Activated CD4-positive, alpha-beta memory T cell treated with anti-CD3 and anti-CD28 coated beads for 36 hours (primary cell): Measurements from ENCODE around the gene ACYP2. TPM values are rescaled to one million over a fixed set of nuclear protein-coding genes. Genes with fewer than 3 reads are reported as not detected.
A peak's percentile ranks its signal among the peaks of the same experiment; 100 is the strongest.

ENCODE experiments used
- CTCF ChIA-PET: fragments of 350-600 bp; sonication (Branson Sonifier 250); formaldehyde crosslinking; loops from one replicate; lab custom pipeline; 2021; ENCODE audit warnings: antibody characterized with exemption, inconsistent platforms; lab: Charles Lee
- POLR2A ChIA-PET: fragments of 350-600 bp; sonication (Branson Sonifier 250); formaldehyde crosslinking; loops from one replicate; lab custom pipeline; 2021; ENCODE audit warnings: antibody characterized with exemption; lab: Charles Lee
- DNase-seq: peaks from one replicate; pipeline ENCODE4 v3.0.0-alpha.2; 2020
- H3K27ac Mint-ChIP-seq: one replicate; pipeline ENCODE4 v1.8.0; 2021; ENCODE audit warnings: mixed read lengths
- H3K27me3 Mint-ChIP-seq: one replicate; pipeline ENCODE4 v1.8.0; 2021; ENCODE audit warnings: mixed read lengths
- H3K36me3 Mint-ChIP-seq: one replicate; pipeline ENCODE4 v1.8.0; 2021; ENCODE audit warnings: mixed read lengths
- H3K4me1 Mint-ChIP-seq: one replicate; pipeline ENCODE4 v1.8.0; 2021; ENCODE audit warnings: low read depth, mixed read lengths
- H3K4me3 Mint-ChIP-seq: one replicate; pipeline ENCODE4 v1.8.0; 2021; ENCODE audit warnings: mild to moderate bottlenecking, mixed read lengths
- H3K9me3 Mint-ChIP-seq: one replicate; pipeline ENCODE4 v1.8.0; 2021; ENCODE audit warnings: mixed read lengths
- intact Hi-C: fragments of 100-400 bp; cut with micrococcal nuclease; formaldehyde crosslinking; loops from one replicate; pipeline ENCODE4 v1.15.1; 2023
- total RNA-seq, 2 experiments: library from RNA; stranded (reverse); gene quantifications; one replicate each; pipeline ENCODE4 v1.2.3, GENCODE V29; 2021

Gene ACYP2
- total RNA-seq, 2 experiments from 2014 or later = 5.6 to 6.4 TPM

DNA sequence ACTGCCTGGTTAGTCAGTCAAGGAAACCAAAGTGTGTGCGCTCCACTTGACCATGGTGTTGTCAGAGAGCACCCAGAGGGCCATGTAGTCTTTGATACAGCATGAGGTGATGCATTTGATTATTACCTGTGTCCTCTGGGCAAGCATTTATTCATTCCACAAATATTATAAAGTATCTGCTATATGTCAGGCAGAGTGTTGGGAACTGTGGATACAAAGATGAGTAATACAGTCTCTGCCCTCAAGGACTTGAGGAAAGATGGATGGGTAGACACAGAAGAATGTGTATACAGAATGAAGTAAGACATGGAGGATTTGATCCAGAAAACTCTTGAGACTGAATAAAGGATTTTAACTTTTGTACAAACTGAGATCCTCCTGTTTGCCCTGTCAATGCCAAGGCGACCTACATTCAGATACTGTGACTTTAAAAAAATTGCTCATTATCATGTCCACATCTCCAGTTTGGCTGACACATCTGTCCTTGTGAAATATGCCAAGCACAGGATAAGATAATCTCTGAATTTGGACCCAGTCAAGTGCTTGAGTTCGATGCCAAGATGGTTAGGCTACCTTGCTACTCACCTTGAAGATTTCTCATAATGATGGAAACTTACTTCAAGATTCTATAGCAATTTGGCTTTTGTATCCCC lies 50.8 kb downstream of the ACYP2 start:
- H3K27me3 Mint-ChIP-seq = no peaks in the 10 kb centered on the region
- intact Hi-C loops = no loop called here
- no peak overlapping the region for H3K27ac Mint-ChIP-seq
- no peaks in the 10 kb centered on the region for H3K4me1 Mint-ChIP-seq
- no peak overlapping the region for H3K4me3 Mint-ChIP-seq
- peaks cover 4% of the 10 kb centered on the region for H3K36me3 Mint-ChIP-seq
- POLR2A ChIA-PET = no interaction called here
- CTCF ChIA-PET = no interaction called here
- no peaks in the 10 kb centered on the region for H3K9me3 Mint-ChIP-seq
- no peak for DNase-seq

DNA sequence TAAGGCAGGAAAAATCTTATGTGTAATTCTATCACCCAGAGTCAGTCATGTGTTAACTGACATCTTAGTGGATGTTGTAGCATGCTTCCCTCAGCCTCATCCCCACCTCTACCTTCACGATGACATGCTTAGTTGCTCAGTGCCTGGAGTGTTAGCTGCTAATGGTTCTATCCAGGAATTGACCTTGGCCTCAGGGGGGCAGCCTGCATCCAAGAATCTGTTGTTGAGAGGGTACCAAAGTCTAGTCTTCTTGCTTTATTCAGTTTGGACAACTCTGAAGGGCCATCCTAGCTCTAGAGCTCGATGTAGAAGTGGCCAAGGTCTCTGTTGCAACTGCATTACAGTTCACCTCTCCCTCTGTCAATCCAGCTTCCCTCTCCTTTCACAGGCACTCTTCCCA lies 61.2 kb downstream of the ACYP2 start:
- POLR2A ChIA-PET = no interaction called here
- no peaks in the 10 kb centered on the region for H3K4me1 Mint-ChIP-seq
- intact Hi-C loops = no loop called here
- no peak overlapping the region for H3K27ac Mint-ChIP-seq
- H3K9me3 Mint-ChIP-seq = no peaks in the 10 kb centered on the region
- peak; percentile 22 for DNase-seq
- no peak overlapping the region for H3K4me3 Mint-ChIP-seq
- H3K27me3 Mint-ChIP-seq = no peaks in the 10 kb centered on the region
- H3K36me3 Mint-ChIP-seq = peaks cover 4% of the 10 kb centered on the region
- CTCF ChIA-PET = no interaction called here

GRCh38 chr2:54183281-54183680 lies 67.9 kb downstream of the ACYP2 start:
- H3K9me3 Mint-ChIP-seq = no peaks in the 10 kb centered on the region
- no peak overlapping the region for H3K27ac Mint-ChIP-seq
- H3K4me1 Mint-ChIP-seq = no peaks in the 10 kb centered on the region
- H3K27me3 Mint-ChIP-seq = no peaks in the 10 kb centered on the region
- POLR2A ChIA-PET = no interaction called here
- H3K4me3 Mint-ChIP-seq = no peak overlapping the region
- intact Hi-C loops = no loop called here
- CTCF ChIA-PET = no interaction called here
- peaks cover 3% of the 10 kb centered on the region for H3K36me3 Mint-ChIP-seq
- DNase-seq = no peak

DNA sequence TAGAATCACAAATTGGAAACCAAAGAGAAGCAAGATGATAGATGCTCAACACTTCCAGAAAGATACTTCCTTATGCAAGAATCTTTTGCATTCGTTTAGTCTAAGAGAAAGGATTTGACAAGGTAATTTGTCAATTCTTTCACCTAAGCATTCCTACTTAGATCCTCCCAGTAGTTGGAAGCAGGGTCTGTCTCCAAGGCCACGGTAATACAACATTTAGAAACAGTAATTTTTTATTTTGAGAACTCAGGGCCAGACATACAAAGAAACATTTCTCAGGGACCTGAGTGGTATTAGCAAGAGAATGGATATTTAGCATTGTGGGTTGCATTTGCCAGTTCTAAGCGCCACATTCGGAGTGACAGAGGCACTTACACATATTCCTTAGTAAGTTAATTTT lies 68.6 kb downstream of the ACYP2 start:
- POLR2A ChIA-PET = no interaction called here
- no peak overlapping the region for H3K4me3 Mint-ChIP-seq
- CTCF ChIA-PET = no interaction called here
- no peak overlapping the region for H3K27ac Mint-ChIP-seq
- intact Hi-C loops = no loop called here
- no peaks in the 10 kb centered on the region for H3K27me3 Mint-ChIP-seq
- no peaks in the 10 kb centered on the region for H3K4me1 Mint-ChIP-seq
- peaks cover 3% of the 10 kb centered on the region for H3K36me3 Mint-ChIP-seq
- H3K9me3 Mint-ChIP-seq = no peaks in the 10 kb centered on the region
- DNase-seq = no peak

- no peaks in the 10 kb centered on the region for H3K9me3 Mint-ChIP-seq
- no peaks in the 10 kb centered on the region for H3K4me1 Mint-ChIP-seq
- H3K27me3 Mint-ChIP-seq = no peaks in the 10 kb centered on the region
- ChIA-PET CTCF (interaction anchor here (0.9 kb wide), 1 partner anchor 8 kb away, joined by 3 read pairs; no protein-coding TSS in a partner anchor), POLR2A (no interaction called here)
- intact Hi-C loops = no loop called here
- H3K4me3 Mint-ChIP-seq = no peak overlapping the region
- DNase-seq = no peak
- no peak overlapping the region for H3K27ac Mint-ChIP-seq
- peaks cover 3% of the 10 kb centered on the region for H3K36me3 Mint-ChIP-seq
Observed at GRCh38 chr2:54185105-54185504, 69.7 kb downstream of the ACYP2 start.

DNA sequence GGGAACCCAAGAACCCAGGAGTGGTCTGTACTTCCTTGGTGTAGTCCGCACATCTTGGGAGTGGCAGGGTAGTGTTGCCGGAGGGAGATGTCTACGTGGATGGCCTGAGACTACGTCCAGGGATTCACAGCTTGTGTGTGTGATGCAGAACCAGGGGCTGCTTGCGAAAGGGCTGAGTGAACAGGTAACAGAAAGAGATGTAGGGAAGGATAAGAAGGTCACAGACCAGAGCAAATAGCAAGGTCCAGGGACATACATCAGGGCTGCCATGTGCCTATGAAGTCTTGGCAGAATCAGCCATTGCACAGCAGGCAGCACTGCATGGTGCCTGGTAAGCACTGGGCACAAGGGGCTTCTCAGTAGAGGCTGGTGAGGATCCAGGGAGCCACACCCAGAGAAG lies 71.9 kb downstream of the ACYP2 start:
- DNase-seq = no peak
- no peaks in the 10 kb centered on the region for H3K4me1 Mint-ChIP-seq
- ChIA-PET POLR2A (no interaction called here), CTCF (no interaction called here)
- no peak overlapping the region for H3K4me3 Mint-ChIP-seq
- no peaks in the 10 kb centered on the region for H3K9me3 Mint-ChIP-seq
- intact Hi-C loops = no loop called here
- no peaks in the 10 kb centered on the region for H3K27me3 Mint-ChIP-seq
- peaks cover 3% of the 10 kb centered on the region for H3K36me3 Mint-ChIP-seq
- H3K27ac Mint-ChIP-seq = no peak overlapping the region

GRCh38 chr2:54189539-54189938 lies 74.1 kb downstream of the ACYP2 start:
- H3K36me3 Mint-ChIP-seq = peaks cover 3% of the 10 kb centered on the region
- ChIA-PET POLR2A (no interaction called here), CTCF (interaction anchor here (1.4 kb wide), 1 partner anchor 17 kb away, joined by 3 read pairs; no protein-coding TSS in a partner anchor)
- no peak overlapping the region for H3K27ac Mint-ChIP-seq
- H3K4me1 Mint-ChIP-seq = no peaks in the 10 kb centered on the region
- no peak for DNase-seq
- intact Hi-C loops = no loop called here
- no peak overlapping the region for H3K4me3 Mint-ChIP-seq
- H3K9me3 Mint-ChIP-seq = no peaks in the 10 kb centered on the region
- no peaks in the 10 kb centered on the region for H3K27me3 Mint-ChIP-seq

- Mint-ChIP-seq H3K36me3 (peaks cover 3% of the 10 kb centered on the region), H3K27me3 (no peaks in the 10 kb centered on the region), H3K9me3 (no peaks in the 10 kb centered on the region), H3K27ac (no peak overlapping the region), H3K4me1 (no peaks in the 10 kb centered on the region), H3K4me3 (no peak overlapping the region)
- CTCF ChIA-PET = interaction anchor here (0.6 to 0.8 kb wide), 2 partner anchors 54 to 84 kb away, joined by 3 read pairs; no protein-coding TSS in a partner anchor
- POLR2A ChIA-PET = no interaction called here
- intact Hi-C loops = no loop called here
- no peak for DNase-seq
Observed at GRCh38 chr2:54191361-54192135, 76.1 kb downstream of the ACYP2 start.

DNA sequence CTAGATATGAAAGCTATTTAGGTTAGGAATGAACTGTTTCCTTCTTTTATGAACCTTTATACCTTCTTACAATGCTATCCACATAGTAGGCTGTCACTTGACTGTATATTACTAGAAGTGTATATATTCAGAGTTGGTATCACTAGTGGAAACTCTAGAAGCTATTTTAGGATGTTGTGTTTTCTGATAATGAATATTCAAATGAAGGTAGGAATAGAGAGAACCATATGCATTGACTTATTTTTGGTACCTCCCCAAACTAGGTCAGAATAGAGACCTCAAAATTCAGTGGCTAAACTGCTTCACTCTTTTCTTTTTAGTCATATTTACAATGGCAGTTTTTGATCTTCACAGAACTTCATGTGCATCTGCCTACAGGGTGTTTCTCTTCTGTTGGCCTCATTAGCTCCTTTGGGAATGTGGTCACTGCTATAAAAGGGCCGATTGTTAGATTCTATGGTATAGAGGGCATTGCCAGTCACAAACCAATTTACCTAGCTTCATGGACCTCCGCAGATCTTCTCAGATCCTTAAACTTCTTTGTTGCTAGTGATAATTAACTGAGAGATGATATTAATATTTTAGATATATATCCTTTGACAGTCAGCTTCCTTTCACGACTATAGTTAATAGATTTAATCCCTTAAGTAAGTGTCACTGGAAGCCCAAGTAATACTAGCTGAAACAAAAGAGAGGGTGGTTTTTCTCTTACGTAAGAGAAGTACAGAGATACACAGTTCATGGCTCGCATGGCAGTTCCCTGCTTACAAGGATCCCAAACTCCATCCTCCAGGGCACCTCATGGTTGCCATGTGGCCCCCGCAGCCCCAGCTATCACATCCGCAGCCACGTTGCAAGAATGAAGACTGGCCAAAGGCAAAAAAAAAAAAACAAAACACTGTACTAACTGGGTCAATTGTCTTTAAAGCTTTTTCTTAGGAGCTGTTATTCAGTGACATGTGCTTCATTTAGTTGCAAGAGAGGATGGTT lies 79.6 kb downstream of the ACYP2 start:
- no peak for DNase-seq
- CTCF ChIA-PET = interaction anchor here (1.4 kb wide), 1 partner anchor 33 kb away, joined by 4 read pairs; no protein-coding TSS in a partner anchor
- no peaks in the 10 kb centered on the region for H3K9me3 Mint-ChIP-seq
- H3K27ac Mint-ChIP-seq = no peak overlapping the region
- no peak overlapping the region for H3K4me3 Mint-ChIP-seq
- no peaks in the 10 kb centered on the region for H3K27me3 Mint-ChIP-seq
- POLR2A ChIA-PET = no interaction called here
- intact Hi-C loops = no loop called here
- no peaks in the 10 kb centered on the region for H3K4me1 Mint-ChIP-seq
- no peaks in the 10 kb centered on the region for H3K36me3 Mint-ChIP-seq

- ChIA-PET POLR2A (no interaction called here), CTCF (no interaction called here)
- no peaks in the 10 kb centered on the region for H3K9me3 Mint-ChIP-seq
Observed at GRCh38 chr2:54196646-54197045, 81.2 kb downstream of the ACYP2 start.

DNA sequence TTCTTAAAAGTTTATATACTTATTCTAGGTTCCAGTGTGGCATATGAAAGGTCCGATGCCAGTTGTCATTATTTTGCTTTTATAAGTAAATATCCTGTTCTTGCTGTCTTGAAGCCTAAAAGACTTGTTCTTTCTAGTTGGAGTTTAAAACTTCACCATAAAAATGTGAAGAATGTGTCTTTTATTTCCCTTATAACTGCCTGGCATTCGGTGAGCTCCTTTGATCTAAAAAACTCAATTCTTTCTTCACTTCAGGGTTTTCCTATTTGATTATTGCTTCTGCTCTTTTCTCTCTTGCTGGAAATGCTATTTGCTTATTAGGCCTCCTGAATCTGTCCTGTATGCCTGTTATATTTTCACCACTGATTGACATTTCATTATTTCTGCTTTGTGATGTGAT lies 89.1 kb downstream of the ACYP2 start:
- ChIA-PET POLR2A (no interaction called here), CTCF (no interaction called here)
- Mint-ChIP-seq H3K9me3 (no peaks in the 10 kb centered on the region), H3K36me3 (no peaks in the 10 kb centered on the region), H3K4me3 (no peak overlapping the region), H3K27ac (no peak overlapping the region), H3K27me3 (no peaks in the 10 kb centered on the region), H3K4me1 (no peaks in the 10 kb centered on the region)
- intact Hi-C loops = no loop called here
- DNase-seq = no peak

More at GRCh38 chr2:54196646-54197045, 81.2 kb downstream of the ACYP2 start:
- DNase-seq = no peak
- H3K27ac Mint-ChIP-seq = no peak overlapping the region
- no peaks in the 10 kb centered on the region for H3K27me3 Mint-ChIP-seq
- no peak overlapping the region for H3K4me3 Mint-ChIP-seq
- intact Hi-C loops = no loop called here
- no peaks in the 10 kb centered on the region for H3K4me1 Mint-ChIP-seq
- no peaks in the 10 kb centered on the region for H3K36me3 Mint-ChIP-seq

GRCh38 chr2:54206596-54206995 lies 91.2 kb downstream of the ACYP2 start:
- Mint-ChIP-seq H3K27me3 (no peaks in the 10 kb centered on the region), H3K36me3 (no peaks in the 10 kb centered on the region), H3K4me1 (no peaks in the 10 kb centered on the region), H3K4me3 (no peak overlapping the region), H3K27ac (no peak overlapping the region), H3K9me3 (no peaks in the 10 kb centered on the region)
- DNase-seq = no peak
- intact Hi-C loops = no loop called here
- POLR2A ChIA-PET = no interaction called here
- CTCF ChIA-PET = interaction anchor here (1.0 kb wide), 3 partner anchors 12 to 25 kb away, joined by 3 read pairs; no protein-coding TSS in a partner anchor
